Neuronal stem cell (in vitro differentiated cells): ENCODE results near the gene MRPL20.

Experiments used
- DNase-seq: peaks from one replicate; pipeline ENCODE4 v3.0.0-alpha.2; 2013; ENCODE audit warnings: low spot score
- H2AFZ ChIP-seq: one replicate; pipeline ENCODE4 v1.6.1; 2013; ENCODE audit warnings: mild to moderate bottlenecking, low read length, inconsistent platforms
- H2AK5ac ChIP-seq: 2 replicates; pipeline ENCODE4 v1.6.1; 2013; ENCODE audit warnings: low read depth, mild to moderate bottlenecking, inconsistent platforms, low read length, moderate library complexity, mixed read lengths
- H2BK120ac ChIP-seq: 2 replicates; pipeline ENCODE4 v1.6.1; 2013; ENCODE audit warnings: low read depth, mild to moderate bottlenecking, inconsistent platforms, low read length, moderate library complexity, mixed read lengths
- H2BK12ac ChIP-seq: one replicate; pipeline ENCODE4 v1.6.1; 2013; ENCODE audit warnings: low read length, inconsistent platforms
- H2BK15ac ChIP-seq: 2 replicates; pipeline ENCODE4 v1.6.1; 2013; ENCODE audit warnings: mild to moderate bottlenecking, low read length, inconsistent platforms, mixed read lengths
- H2BK5ac ChIP-seq: one replicate; pipeline ENCODE4 v1.6.1; 2013; ENCODE audit warnings: inconsistent platforms, mild to moderate bottlenecking, low read length, moderate library complexity
- H3K14ac ChIP-seq: one replicate; pipeline ENCODE4 v1.6.1; 2013; ENCODE audit warnings: low read length, inconsistent platforms
- H3K18ac ChIP-seq: 2 replicates; pipeline ENCODE4 v1.6.1; 2013; ENCODE audit warnings: low read length, inconsistent platforms
- H3K23ac ChIP-seq: 2 replicates; pipeline ENCODE4 v1.6.1; 2013; ENCODE audit warnings: low read depth, mild to moderate bottlenecking, mixed read lengths, low read length, inconsistent platforms; ENCODE audit not compliant: poor library complexity
- H3K27ac ChIP-seq: replicated peaks from 3 replicates; pipeline ENCODE4 v1.5.1; 2013; ENCODE audit warnings: low read length, inconsistent platforms
- H3K27me3 ChIP-seq, 3 experiments: 2 replicates each; pipeline ENCODE4 v1.6.1; 2013; ENCODE audit warnings: low read length in 3 of 3, mild to moderate bottlenecking in 2 of 3, inconsistent platforms in 1 of 3, low read depth in 1 of 3, mixed read lengths in 1 of 3, moderate library complexity in 1 of 3; ENCODE audit not compliant: control insufficient read depth in 3 of 3, insufficient read depth in 3 of 3
- H3K36me3 ChIP-seq, 2 donors: replicated peaks in 1 of 2; 2 replicates each; pipeline ENCODE4 v1.6.1; 2013; ENCODE audit warnings: low read length in 2 of 2; ENCODE audit not compliant: control insufficient read depth in 2 of 2, insufficient read depth in 2 of 2
- H3K4ac ChIP-seq: 2 replicates; pipeline ENCODE4 v1.6.1; 2013; ENCODE audit warnings: inconsistent platforms, mild to moderate bottlenecking, low read length, moderate library complexity
- H3K4me1 ChIP-seq, 2 donors: 1 replicate in 1 of 2; 2 replicates in 1 of 2; pipeline ENCODE4 v1.6.1; 2013; ENCODE audit warnings: low read length in 2 of 2, low read depth in 1 of 2; ENCODE audit not compliant: control insufficient read depth in 2 of 2, insufficient read depth in 1 of 2
- H3K4me2 ChIP-seq: one replicate; pipeline ENCODE4 v1.6.1; 2013; ENCODE audit warnings: mild to moderate bottlenecking, low read length, inconsistent platforms; ENCODE audit not compliant: insufficient read depth, poor library complexity, severe bottlenecking
- H3K4me3 ChIP-seq, 2 donors: 2 replicates each; pipeline ENCODE4 v1.5.1; 2013; ENCODE audit warnings: low read length in 2 of 2, mild to moderate bottlenecking in 2 of 2, inconsistent platforms in 1 of 2, moderate library complexity in 1 of 2
- H3K79me1 ChIP-seq: one replicate; pipeline ENCODE4 v1.6.1; 2013; ENCODE audit warnings: low read depth, mild to moderate bottlenecking, inconsistent platforms, low read length, moderate library complexity
- H3K9ac ChIP-seq: one replicate; pipeline ENCODE4 v1.6.1; 2013; ENCODE audit warnings: mild to moderate bottlenecking, low read depth, low read length, inconsistent platforms; ENCODE audit not compliant: poor library complexity
- H3K9me3 ChIP-seq, 2 donors: replicated peaks in 1 of 2; 2 replicates each; pipeline versions ENCODE3 to v1.6.1; 2013; ENCODE audit warnings: low read length in 2 of 2, mild to moderate bottlenecking in 2 of 2, inconsistent platforms in 1 of 2, low read depth in 1 of 2, mixed read lengths in 1 of 2, moderate library complexity in 1 of 2; ENCODE audit not compliant: control insufficient read depth in 2 of 2, insufficient read depth in 1 of 2
- H4K8ac ChIP-seq: one replicate; pipeline ENCODE4 v1.6.1; 2013; ENCODE audit warnings: low read depth, mild to moderate bottlenecking, inconsistent platforms, low read length, moderate library complexity
- H4K91ac ChIP-seq: one replicate; pipeline ENCODE4 v1.6.1; 2013; ENCODE audit warnings: low read length, low read depth, mild to moderate bottlenecking, inconsistent platforms; ENCODE audit not compliant: poor library complexity
- WGBS, 2 donors: extraction: QIAGEN DNeasy Blood & Tissue Kit; methylation state at CpG; one replicate each; pipeline ENCODE4 v1.1.7; 2013; ENCODE audit warnings: missing lambda C conversion rate in 2 of 2, mixed read lengths in 1 of 2; ENCODE audit not compliant: insufficient read length in 2 of 2, insufficient replicate concordance in 1 of 2; ENCODE audit errors: extremely low coverage in 2 of 2; 5-methylcytosine and 5-hydroxymethylcytosine counted together

Gene MRPL20

GRCh38 chr1:1438531-1439381, 31.7 kb upstream of the MRPL20 start:
- DNase-seq, result no peak
- H3K4ac ChIP-seq, result no peak overlapping the region
- no peak overlapping the region for H3K27ac ChIP-seq
- H2AK5ac ChIP-seq, result peak overlapping the region; percentile 56
- H3K79me1 ChIP-seq, result peaks cover 4% of the 10 kb centered on the region
- H3K23ac ChIP-seq, result no peak overlapping the region
- H4K91ac ChIP-seq, result no peak overlapping the region
- no peak overlapping the region for H3K14ac ChIP-seq
- peak overlapping the region; percentile 90 for H2BK5ac ChIP-seq
- H2AFZ ChIP-seq, result peak overlapping the region; percentile 11
- no peak overlapping the region for H3K9ac ChIP-seq
- no peak overlapping the region for H3K4me3 ChIP-seq
- no peaks in the 10 kb centered on the region for H3K9me3 ChIP-seq
- H2BK120ac ChIP-seq, result no peak overlapping the region
- H2BK12ac ChIP-seq, result no peak overlapping the region
- no peak overlapping the region for H2BK15ac ChIP-seq
- H4K8ac ChIP-seq, result no peak overlapping the region
- peaks cover 23 to 45% of the 10 kb centered on the region in 2 donors for H3K4me1 ChIP-seq
- no peak overlapping the region for H3K4me2 ChIP-seq
- H3K27me3 ChIP-seq, result peaks cover 0 to 20% (median 5%) of the 10 kb centered on the region in 3 experiments
- no peak overlapping the region for H3K18ac ChIP-seq
- no CpG with 5 or more reads among the region's 45 CpGs for WGBS, 2 donors
- H3K36me3 ChIP-seq, result no peaks in the 10 kb centered on the region

- Histone ChIP-seq H2BK15ac (peak overlapping the region; percentile 75), H3K4me3 (no peak overlapping the region), H3K9me3 (no peaks in the 10 kb centered on the region), H3K14ac (peak overlapping the region; percentile 38), H2AFZ (peak overlapping the region; percentile 29), H2BK5ac (no peak overlapping the region), H4K8ac (no peak overlapping the region), H2AK5ac (peak overlapping the region; percentile 100), H3K27me3 (peaks cover 0 to 20% (median 5%) of the 10 kb centered on the region in 3 experiments), H3K79me1 (peaks cover 4% of the 10 kb centered on the region), H3K27ac (no peak overlapping the region), H3K9ac (no peak overlapping the region), H3K4me2 (no peak overlapping the region), H2BK12ac (no peak overlapping the region), H3K36me3 (no peaks in the 10 kb centered on the region), H3K23ac (no peak overlapping the region), H4K91ac (no peak overlapping the region), H3K18ac (no peak overlapping the region), H3K4me1 (peaks cover 28 to 50% of the 10 kb centered on the region in 2 donors), H2BK120ac (no peak overlapping the region), H3K4ac (no peak overlapping the region)
- WGBS, 2 donors, result no CpG with 5 or more reads among the region's 11 CpGs
- no peak for DNase-seq
Observed at GRCh38 chr1:1437904-1438376, 30.8 kb upstream of the MRPL20 start.

GRCh38 chr1:1437033-1437903, 30.2 kb upstream of the MRPL20 start:
- no peak overlapping the region for H3K4me3 ChIP-seq
- no CpG with 5 or more reads among the region's 31 CpGs for WGBS, 2 donors

More at GRCh38 chr1:1437033-1437903, 30.2 kb upstream of the MRPL20 start:
- H3K4me2 ChIP-seq, result no peak overlapping the region
- peak overlapping the region; percentile 63 for H3K14ac ChIP-seq
- no peaks in the 10 kb centered on the region for H3K36me3 ChIP-seq
- no peaks in the 10 kb centered on the region for H3K9me3 ChIP-seq
- H4K8ac ChIP-seq, result no peak overlapping the region
- no peak for DNase-seq
- peak overlapping the region; percentile 77 for H2BK12ac ChIP-seq
- H3K4me1 ChIP-seq, result peaks cover 34 to 56% of the 10 kb centered on the region in 2 donors
- H3K27ac ChIP-seq, result no peak overlapping the region
- peak overlapping the region; percentile 100 for H2AK5ac ChIP-seq
- peak overlapping the region; percentile 75 for H2BK15ac ChIP-seq
- no peak overlapping the region for H2BK120ac ChIP-seq
- H3K79me1 ChIP-seq, result peaks cover 4% of the 10 kb centered on the region
- H3K27me3 ChIP-seq, result peaks cover 0 to 20% (median 5%) of the 10 kb centered on the region in 3 experiments
- peak overlapping the region; percentile 30 for H2BK5ac ChIP-seq
- H4K91ac ChIP-seq, result no peak overlapping the region
- H3K4ac ChIP-seq, result no peak overlapping the region
- no peak overlapping the region for H3K18ac ChIP-seq
- no peak overlapping the region for H3K23ac ChIP-seq
- peak overlapping the region; percentile 32 for H3K9ac ChIP-seq
- H2AFZ ChIP-seq, result peak overlapping the region; percentile 29
